IMR-90 (cell line): ENCODE data around the gene WWC2. TPM values are rescaled to one million over a fixed set of nuclear protein-coding genes. Genes with fewer than 3 reads are reported as not detected.
A peak's percentile ranks its signal among the peaks of the same experiment; 100 is the strongest.

Experiments used
- ATAC-seq: fragments of 200-7000 bp; cut with Tn5 transposase; 2 replicates; pipeline ENCODE4 v1.9.1; 2020; ENCODE audit warnings: low read depth, mild to moderate bottlenecking, moderate library complexity
- BruUV-seq: library from RNA; stranded (reverse); fragments of 400-500 nt; replicated peaks from 2 replicates; lab custom pipeline; 2021; lab: Mats Ljungman, UMichigan
- CTCF ChIA-PET: fragments of 300-600 bp; formaldehyde crosslinking; extraction: SDS; loops from one replicate; lab custom pipeline; 2021; ENCODE audit warnings: antibody characterized with exemption; lab: Yijun Ruan, JAX
- POLR2A ChIA-PET: fragments of 300-600 bp; sonication (Branson Sonifier 250); formaldehyde crosslinking; loops from one replicate; lab custom pipeline; 2022; ENCODE audit warnings: antibody characterized with exemption; ENCODE audit not compliant: unreplicated experiment; lab: Charles Lee
- DNase-seq: peaks from one replicate; pipeline ENCODE4 v3.0.0; 2013
- H2AFZ ChIP-seq: replicated peaks from 2 replicates; pipeline ENCODE3; 2013; ENCODE audit warnings: low read length, mild to moderate bottlenecking; ENCODE audit not compliant: poor library complexity
- H2AK5ac ChIP-seq: 2 replicates; pipeline ENCODE4 v1.6.1; 2013; ENCODE audit warnings: low read depth, low read length, inconsistent platforms
- H2AK9ac ChIP-seq: replicated peaks from 2 replicates; pipeline ENCODE3; 2013; ENCODE audit warnings: mild to moderate bottlenecking, low read depth, low read length, moderate library complexity; ENCODE audit not compliant: poor library complexity
- H2BK120ac ChIP-seq: 2 replicates; pipeline ENCODE4 v1.6.1; 2013; ENCODE audit warnings: low read depth, low read length, inconsistent platforms
- H2BK15ac ChIP-seq: 3 replicates; pipeline ENCODE4 v1.6.1; 2013; ENCODE audit warnings: low read depth, low read length, inconsistent platforms
- H2BK20ac ChIP-seq: 2 replicates; pipeline ENCODE4 v1.6.1; 2013; ENCODE audit warnings: low read depth, mild to moderate bottlenecking, inconsistent platforms, low read length, moderate library complexity
- H2BK5ac ChIP-seq: 2 replicates; pipeline ENCODE4 v1.6.1; 2013; ENCODE audit warnings: mild to moderate bottlenecking, low read depth, low read length, inconsistent platforms; ENCODE audit not compliant: poor library complexity, severe bottlenecking
- H3K14ac ChIP-seq: replicated peaks from 2 replicates; pipeline ENCODE4 v1.6.1; 2013; ENCODE audit warnings: low read depth, low read length, inconsistent platforms
- H3K18ac ChIP-seq: 2 replicates; pipeline ENCODE4 v1.6.1; 2013; ENCODE audit warnings: low read depth, low read length, control low read depth
- H3K23ac ChIP-seq: 2 replicates; pipeline ENCODE4 v1.6.1; 2013; ENCODE audit warnings: low read depth, low read length, inconsistent platforms
- H3K27ac ChIP-seq: 2 replicates; pipeline ENCODE4 v1.5.1; 2013; ENCODE audit warnings: mild to moderate bottlenecking, control low read depth, low read length; ENCODE audit not compliant: insufficient read depth
- H3K27me3 ChIP-seq: 2 replicates; pipeline ENCODE4 v1.6.1; 2013; ENCODE audit warnings: low read length; ENCODE audit not compliant: control insufficient read depth, insufficient read depth
- H3K36me3 ChIP-seq: 2 replicates; pipeline ENCODE4 v1.6.1; 2013; ENCODE audit warnings: low read length, mixed read lengths; ENCODE audit not compliant: control insufficient read depth, insufficient read depth
- H3K4ac ChIP-seq: 2 replicates; pipeline ENCODE4 v1.6.1; 2013; ENCODE audit warnings: low read depth, low read length, inconsistent platforms
- H3K4me1 ChIP-seq: 2 replicates; pipeline ENCODE4 v1.6.1; 2013; ENCODE audit warnings: low read length, mixed read lengths; ENCODE audit not compliant: control insufficient read depth, insufficient read depth
- H3K4me2 ChIP-seq: 2 replicates; pipeline ENCODE4 v1.6.1; 2013; ENCODE audit warnings: low read depth, mild to moderate bottlenecking, control low read depth, low read length, moderate library complexity
- H3K4me3 ChIP-seq: 2 replicates; pipeline ENCODE4 v1.5.1; 2013; ENCODE audit warnings: low read depth, mild to moderate bottlenecking, control low read depth, low read length, moderate library complexity; ENCODE audit not compliant: insufficient read depth
- H3K56ac ChIP-seq: 2 replicates; pipeline ENCODE4 v1.6.1; 2013; ENCODE audit warnings: low read length, inconsistent platforms; ENCODE audit not compliant: insufficient read depth; ENCODE audit errors: extremely low read depth
- H3K79me1 ChIP-seq, 2 experiments: 2 replicates each; pipeline ENCODE4 v1.6.1; 2013; ENCODE audit warnings: low read length in 2 of 2, inconsistent platforms in 1 of 2, low read depth in 1 of 2
- H3K9ac ChIP-seq: 2 replicates; pipeline ENCODE4 v1.6.1; 2013; ENCODE audit warnings: low read depth, low read length, control low read depth
- H3K9me1 ChIP-seq: 2 replicates; pipeline ENCODE4 v1.6.1; 2013; ENCODE audit warnings: low read length, inconsistent platforms; ENCODE audit not compliant: insufficient read depth
- H3K9me3 ChIP-seq: 2 replicates; pipeline ENCODE4 v1.6.1; 2013; ENCODE audit warnings: low read length; ENCODE audit not compliant: control insufficient read depth, insufficient read depth
- H4K20me1 ChIP-seq: 2 replicates; pipeline ENCODE4 v1.6.1; 2013; ENCODE audit warnings: low read length, inconsistent platforms; ENCODE audit not compliant: insufficient read depth
- H4K5ac ChIP-seq: 2 replicates; pipeline ENCODE4 v1.6.1; 2013; ENCODE audit warnings: mild to moderate bottlenecking, low read depth, low read length, control low read depth
- H4K8ac ChIP-seq, 2 experiments: 2 replicates each; pipeline ENCODE4 v1.6.1; 2013; ENCODE audit warnings: low read depth in 2 of 2, low read length in 2 of 2, control low read depth in 1 of 2, inconsistent platforms in 1 of 2
- H4K91ac ChIP-seq: 2 replicates; pipeline ENCODE4 v1.6.1; 2013; ENCODE audit warnings: low read depth, low read length, inconsistent platforms; ENCODE audit not compliant: insufficient read depth
- BHLHE40 ChIP-seq: fragments of 150-350 bp; IDR thresholded peaks from 2 replicates; pipeline ENCODE4 v1.6.1; 2016; ENCODE audit warnings: mild to moderate bottlenecking, low read depth, low read length
- CHD1 ChIP-seq: IDR thresholded peaks from 2 replicates; pipeline ENCODE4 v1.6.1; 2012; ENCODE audit warnings: low read depth, low read length, improper control_type of control experiment
- CTCF ChIP-seq: conservative IDR thresholded peaks from 2 replicates; pipeline ENCODE4 v1.5.1; 2012; ENCODE audit warnings: mild to moderate bottlenecking, low read depth, low read length, improper control_type of control experiment
- ELK1 ChIP-seq: fragments of 150-350 bp; IDR thresholded peaks from 2 replicates; pipeline ENCODE4 v1.6.1; 2016; ENCODE audit warnings: low read depth, mild to moderate bottlenecking, low read length, moderate library complexity, borderline replicate concordance
- FOS ChIP-seq: fragments of 150-350 bp; IDR thresholded peaks from 2 replicates; pipeline ENCODE4 v1.6.1; 2016; ENCODE audit warnings: low read depth, low read length
- MAFK ChIP-seq: IDR thresholded peaks from 2 replicates; pipeline ENCODE4 v1.6.1; 2012; ENCODE audit warnings: low read depth, low read length, improper control_type of control experiment
- MAZ ChIP-seq: IDR thresholded peaks from 2 replicates; pipeline ENCODE4 v1.6.1; 2012; ENCODE audit warnings: low read depth, mild to moderate bottlenecking, low read length, improper control_type of control experiment, moderate library complexity, borderline replicate concordance
- MXI1 ChIP-seq: IDR thresholded peaks from 2 replicates; pipeline ENCODE4 v1.6.1; 2012; ENCODE audit warnings: low read depth, mild to moderate bottlenecking, low read length, moderate library complexity, borderline replicate concordance
- NFE2L2 ChIP-seq: fragments of 150-350 bp; IDR thresholded peaks from 2 replicates; pipeline ENCODE4 v1.6.1; 2016; ENCODE audit warnings: low read depth, mild to moderate bottlenecking, low read length
- POLR2A ChIP-seq: IDR thresholded peaks from 2 replicates; pipeline ENCODE4 v1.6.1; 2012; ENCODE audit warnings: mild to moderate bottlenecking, low read depth, low read length
- RAD21 ChIP-seq: IDR thresholded peaks from 2 replicates; pipeline ENCODE4 v1.6.1; 2012; ENCODE audit warnings: low read length, improper control_type of control experiment
- RCOR1 ChIP-seq: IDR thresholded peaks from 2 replicates; pipeline ENCODE4 v1.6.1; 2012; ENCODE audit warnings: mild to moderate bottlenecking, low read length, improper control_type of control experiment; ENCODE audit not compliant: insufficient replicate concordance
- RFX5 ChIP-seq: IDR thresholded peaks from 2 replicates; pipeline ENCODE4 v1.8.0; 2012; ENCODE audit warnings: low read depth, mild to moderate bottlenecking, low read length, moderate library complexity
- SMC3 ChIP-seq: fragments of 150-350 bp; IDR thresholded peaks from 2 replicates; pipeline ENCODE4 v1.6.1; 2016; ENCODE audit warnings: low read depth, mild to moderate bottlenecking, antibody characterized with exemption, low read length, moderate library complexity
- USF2 ChIP-seq: fragments of 150-350 bp; IDR thresholded peaks from 2 replicates; pipeline ENCODE4 v1.6.1; 2017; ENCODE audit warnings: mild to moderate bottlenecking, antibody characterized with exemption, low read length, low read depth
- WGBS, 2 experiments: methylation state at CpG; one replicate each; pipeline versions ENCODE4 v1.1.5 to v1.1.7; 2013; ENCODE audit warnings: missing lambda C conversion rate in 2 of 2; ENCODE audit not compliant: insufficient read length in 1 of 2; ENCODE audit errors: extremely low coverage in 2 of 2; 5-methylcytosine and 5-hydroxymethylcytosine counted together
- dilution Hi-C: fragments of 300-500 bp; cut with HindIII; formaldehyde crosslinking; loops from one replicate; pipeline ENCODE4 v1.14.3; 2018; ENCODE audit warnings: low sequenced_read_pairs; ENCODE audit not compliant: unreplicated experiment
- in situ Hi-C: fragments of 300-500 bp; cut with MboI; formaldehyde crosslinking; loops from 3 replicates; pipeline ENCODE4 v1.14.3; 2019; ENCODE audit warnings: low sequenced_read_pairs, inconsistent platforms, mixed read lengths
- intact Hi-C: fragments of 100-400 bp; cut with micrococcal nuclease; formaldehyde crosslinking; loops from 2 replicates; pipeline ENCODE4 v1.10.0; 2022
- polyA plus RNA-seq, 3 experiments: library from polyadenylated mRNA; depleted of rRNA; stranded (reverse); fragments of >200 nt; gene quantifications; 2 replicates each; pipeline ENCODE4 v1.2.3, GENCODE V29; 2012; ENCODE audit warnings: low replicate concordance in 1 of 3
- total RNA-seq: library from RNA; depleted of rRNA; stranded (reverse); fragments of >200 nt; gene quantifications from 2 replicates; pipeline ENCODE4 v1.2.3, GENCODE V29; 2012

Gene WWC2
- total and polyA plus RNA-seq, 2 of the 4 experiments (the other 2 are of a cell fraction), result 26.6 to 27.4 TPM

GRCh38 chr4:183240581-183241321 lies 141.7 kb downstream of the WWC2 start:
- H2AK5ac ChIP-seq, result no peak overlapping the region
- 0 out of 2 replicates have a peak overlapping the region, but pooled peaks have one; percentile 8 for H3K27ac ChIP-seq
- H3K4me2 ChIP-seq, result no peak overlapping the region
- no peaks in the 10 kb centered on the region for H3K27me3 ChIP-seq
- no peak overlapping the region for H3K4me3 ChIP-seq
- H3K4ac ChIP-seq, result no peak overlapping the region
- H3K4me1 ChIP-seq, result peaks cover 12% of the 10 kb centered on the region; the same call in 1 of the 2 replicates
- H4K5ac ChIP-seq, result no peak overlapping the region
- intact Hi-C loops, result loop anchor here (2.0 kb wide), 1 partner anchor 142 kb away; the partner anchor contains the start of gene WWC2
- no TSS peak for BruUV-seq
- ChIA-PET POLR2A (no interaction called here), CTCF (interaction anchor here (1.0 kb wide), 1 partner anchor 15 kb away, joined by 3 read pairs; no protein-coding TSS in a partner anchor)
- 75% methylated on average over 1 of the region's 15 CpGs; no CpG with 5 or more reads in 1 of the 2 experiments for WGBS, 2 experiments
- H3K9me3 ChIP-seq, result peaks cover 4% of the 10 kb centered on the region
- H2BK15ac ChIP-seq, result no peak overlapping the region
- H3K36me3 ChIP-seq, result peaks cover 14% of the 10 kb centered on the region
- no peak overlapping the region for H3K14ac ChIP-seq
- H2AFZ ChIP-seq, result no peak overlapping the region
- H4K91ac ChIP-seq, result no peak overlapping the region
- H3K18ac ChIP-seq, result no peak overlapping the region
- H2AK9ac ChIP-seq, result no peak overlapping the region
- ATAC-seq, result peak; percentile 19
- H3K9ac ChIP-seq, result no peak overlapping the region
- peaks cover 8% of the 10 kb centered on the region for H4K20me1 ChIP-seq
- H2BK20ac ChIP-seq, result no peak overlapping the region
- no peak overlapping the region for H3K23ac ChIP-seq
- H3K56ac ChIP-seq, result no peak overlapping the region
- no peak overlapping the region for H2BK120ac ChIP-seq
- in situ Hi-C loops, result no loop called here
- dilution Hi-C loops, result no loop called here
- H2BK5ac ChIP-seq, result no peak overlapping the region
- peaks cover 18 to 25% of the 10 kb centered on the region in 2 experiments for H3K79me1 ChIP-seq
- H4K8ac ChIP-seq, result no peak overlapping the region
- DNase-seq, result no peak
- H3K9me1 ChIP-seq, result peaks cover 6% of the 10 kb centered on the region; the same call in 1 of the 2 replicates
- no peak for TF ChIP-seq FOS
- TF ChIP-seq CHD1, result no peak
- no peak for TF ChIP-seq BHLHE40
- TF ChIP-seq MAFK, result no peak
- no peak for TF ChIP-seq SMC3
- TF ChIP-seq MAZ, result no peak
- no peak for TF ChIP-seq RAD21
- TF ChIP-seq CTCF, result no peak
- no peak for TF ChIP-seq POLR2A
- no peak for TF ChIP-seq RFX5
- TF ChIP-seq MXI1, result no peak
- TF ChIP-seq NFE2L2, result no peak
- TF ChIP-seq USF2, result no peak
- no peak for TF ChIP-seq RCOR1
- no peak for TF ChIP-seq ELK1
